HCT116 (cell line): ENCODE measurements around the gene GPLD1. TPM values are rescaled to one million over a fixed set of nuclear protein-coding genes. Genes with fewer than 3 reads are reported as not detected.

Experiments
- ATAC-seq: fragments of 200-7000 bp; cut with Tn5 transposase; 2 replicates; pipeline ENCODE4 v1.9.1; 2020; ENCODE audit warnings: mild to moderate bottlenecking, moderate library complexity
- BruUV-seq: library from RNA; stranded (reverse); fragments of 400-500 nt; replicated peaks from 2 replicates; lab custom pipeline; 2021; lab: Mats Ljungman, UMichigan
- CTCF ChIA-PET: fragments of 300-600 bp; sonication (Branson Sonifier 250); formaldehyde crosslinking; loops from one replicate; lab custom pipeline; 2021; ENCODE audit warnings: antibody characterized with exemption; lab: Charles Lee
- POLR2A ChIA-PET: fragments of 300-600, 350-600 bp; sonication (Branson Sonifier 250); formaldehyde crosslinking; loops from one replicate; lab custom pipeline; 2021; ENCODE audit warnings: antibody characterized with exemption; lab: Charles Lee
- RAD21 ChIA-PET, 2 experiments: fragments of 300-600 bp; sonication (Branson Sonifier 250); formaldehyde crosslinking; loops; one replicate each; lab custom pipeline; 2023; ENCODE audit warnings: low total read pairs in 2 of 2; ENCODE audit not compliant: uncharacterized antibody in 2 of 2, unreplicated experiment in 2 of 2, low non-redundant PET in 1 of 2; lab: Charles Lee
- DNase-seq: peaks from one replicate; pipeline ENCODE4 v3.0.0-alpha.2; 2010; ENCODE audit warnings: low read depth, low spot score
- H2AFZ ChIP-seq: fragments of 200-600 bp; shearing (Covaris generic), sonication (generic); 2 replicates; pipeline ENCODE4 v1.6.1; 2017; ENCODE audit warnings: low read depth, mixed run types, mixed read lengths, antibody characterized with exemption, low read length; ENCODE audit not compliant: poor library complexity, severe bottlenecking
- H3K27ac ChIP-seq: 2 replicates; pipeline ENCODE4 v1.5.1; 2012; ENCODE audit warnings: low read depth, low read length
- H3K27me3 ChIP-seq: fragments of 200-600 bp; sonication (generic); 2 replicates; pipeline ENCODE4 v1.6.1; 2016; ENCODE audit warnings: mixed run types, low read length, mixed read lengths; ENCODE audit not compliant: insufficient read depth
- H3K36me3 ChIP-seq, 2 experiments: fragments of 200-500 bp in 1 of 2; fragments of 200-600 bp in 1 of 2; sonication (Bioruptor generic) in 1 of 2; sonication (generic) in 1 of 2; 2 replicates each; pipeline versions ENCODE4 v1.5.1 to v1.6.1; 2014 to 2016; ENCODE audit warnings: low read length in 2 of 2, inconsistent platforms in 1 of 2, mixed read lengths in 1 of 2, mixed run types in 1 of 2; ENCODE audit not compliant: insufficient read depth in 2 of 2, control insufficient read depth in 1 of 2
- H3K4me1 ChIP-seq, 2 experiments: fragments of 200-600 bp in 1 of 2; sonication (generic) in 1 of 2; 2 replicates each; pipeline versions ENCODE4 v1.5.1 to v1.6.1; 2012 to 2017; ENCODE audit warnings: low read length in 2 of 2, inconsistent platforms in 1 of 2, mild to moderate bottlenecking in 1 of 2, mixed read lengths in 1 of 2, mixed run types in 1 of 2, moderate library complexity in 1 of 2; ENCODE audit not compliant: insufficient read depth in 2 of 2, control insufficient read depth in 1 of 2
- H3K4me2 ChIP-seq: fragments of 200-600 bp; sonication (generic); 2 replicates; pipeline ENCODE4 v1.6.1; 2017; ENCODE audit warnings: mixed run types, low read length, mixed read lengths
- H3K4me3 ChIP-seq, 2 experiments: fragments of 200-600 bp in 1 of 2; sonication (generic) in 1 of 2; replicated peaks in 1 of 2; 2 replicates each; pipeline ENCODE4 v1.5.1; 2011 to 2016; ENCODE audit warnings: low read length in 2 of 2, control low read depth in 1 of 2, low read depth in 1 of 2, mild to moderate bottlenecking in 1 of 2, mixed read lengths in 1 of 2, mixed run types in 1 of 2
- H3K79me2 ChIP-seq: fragments of 200-600 bp; sonication (generic); 2 replicates; pipeline ENCODE4 v1.6.1; 2017; ENCODE audit warnings: mild to moderate bottlenecking, mixed run types, low read length, moderate library complexity, mixed read lengths; ENCODE audit not compliant: insufficient read depth
- H3K9ac ChIP-seq: fragments of 200-600 bp; sonication (generic); 2 replicates; pipeline ENCODE4 v1.6.1; 2016; ENCODE audit warnings: low read length, mixed read lengths
- H3K9me2 ChIP-seq: fragments of 200-600 bp; sonication (generic), shearing (Covaris generic); 2 replicates; pipeline ENCODE4 v1.6.1; 2017; ENCODE audit warnings: mixed run types, mild to moderate bottlenecking, moderate library complexity; ENCODE audit not compliant: insufficient read depth
- H3K9me3 ChIP-seq, 2 experiments: fragments of 200-500 bp in 1 of 2; fragments of 200-600 bp in 1 of 2; sonication (Bioruptor generic) in 1 of 2; sonication (generic) in 1 of 2; 2 replicates each; pipeline ENCODE4 v1.6.1; 2014 to 2017; ENCODE audit warnings: low read length in 2 of 2, mixed read lengths in 2 of 2, inconsistent platforms in 1 of 2, low read depth in 1 of 2, mild to moderate bottlenecking in 1 of 2, mixed run types in 1 of 2, moderate library complexity in 1 of 2; ENCODE audit not compliant: control insufficient read depth in 1 of 2, insufficient read depth in 1 of 2
- H4K20me1 ChIP-seq: fragments of 200-600 bp; sonication (generic), shearing (Covaris generic); 2 replicates; pipeline ENCODE4 v1.6.1; 2017; ENCODE audit warnings: mixed run types, mild to moderate bottlenecking, moderate library complexity; ENCODE audit not compliant: insufficient read depth
- CBX3 ChIP-seq: IDR thresholded peaks from 2 replicates; pipeline ENCODE4 v1.6.1; 2012; ENCODE audit warnings: low read depth
- EGR1 ChIP-seq: IDR thresholded peaks from 2 replicates; pipeline ENCODE4 v1.6.1; 2012; ENCODE audit warnings: low read depth
- EZH2phosphoT487 ChIP-seq: fragments of 200-600 bp; IDR thresholded peaks from 2 replicates; pipeline ENCODE4 v1.6.1; 2018; ENCODE audit warnings: antibody characterized with exemption, borderline replicate concordance
- POLR2A ChIP-seq: IDR thresholded peaks from 2 replicates; pipeline ENCODE4 v1.7.0; 2011; ENCODE audit warnings: borderline replicate concordance; ENCODE audit not compliant: insufficient read depth, insufficient read length; ENCODE audit errors: extremely low read depth
- SRF ChIP-seq: IDR thresholded peaks from 2 replicates; pipeline ENCODE4 v1.6.1; 2012; ENCODE audit warnings: low read depth
- ZFX ChIP-seq: fragments of 450-650 bp; IDR thresholded peaks from 2 replicates; pipeline ENCODE4 v1.6.1; 2017
- ZNF274 ChIP-seq: fragments of 200-500 bp; sonication (Bioruptor generic); IDR thresholded peaks from 2 replicates; pipeline ENCODE4 v1.6.1; 2014; ENCODE audit warnings: mild to moderate bottlenecking, low read depth, low read length, inconsistent platforms
- intact Hi-C: fragments of 100-400 bp; cut with micrococcal nuclease; formaldehyde crosslinking; loops from 2 replicates; pipeline ENCODE4 v1.10.0; 2022
- total RNA-seq: library from RNA; stranded (reverse); gene quantifications from one replicate; pipeline ENCODE4 v1.2.1, GENCODE V29; 2021; ENCODE audit not compliant: unreplicated experiment
- TF ChIP-seq, protein P1 (sequence below): IDR thresholded peaks from 2 replicates; pipeline ENCODE4 v1.6.1; 2012; ENCODE audit warnings: low read depth

Gene GPLD1
- total RNA-seq, 1 experiment from 2014 or later: 2.1 TPM

DNA sequence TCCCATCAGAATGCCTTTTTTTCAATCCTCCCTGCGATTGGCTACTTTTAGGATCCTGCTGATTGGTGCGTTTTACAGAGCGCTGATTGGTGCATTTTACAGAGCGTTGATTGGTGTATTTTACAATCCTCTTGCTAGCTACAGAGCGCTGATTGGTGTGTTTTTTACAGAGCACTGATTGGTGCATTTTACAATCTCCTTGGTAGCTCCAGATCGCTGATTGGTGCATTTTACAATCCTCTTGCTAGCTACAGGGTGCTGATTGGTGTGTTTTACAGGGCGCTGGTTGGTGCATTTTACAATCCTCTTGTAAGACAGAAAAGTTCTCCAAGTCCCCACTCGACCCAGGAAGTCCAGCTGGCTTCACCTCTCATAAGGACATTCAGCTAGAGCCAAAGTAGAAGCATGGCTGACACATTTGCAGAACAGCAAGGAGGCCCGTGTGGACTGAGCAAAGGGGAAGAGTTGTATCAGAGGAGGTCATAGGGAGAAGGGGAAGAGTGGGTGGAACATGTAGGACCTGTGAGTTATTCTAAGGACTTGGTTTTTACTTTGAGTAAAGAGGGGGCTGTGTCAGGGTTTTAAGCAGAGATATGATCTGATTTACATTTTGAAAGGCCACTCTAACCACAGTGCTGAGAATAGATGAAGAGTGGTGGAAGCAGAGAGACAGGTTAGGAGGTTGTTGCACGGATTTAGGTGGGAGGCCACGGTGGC is 8.0 kb upstream of the GPLD1 start:
- no peaks in the 10 kb centered on the region for H3K9me3 ChIP-seq
- ChIA-PET RAD21 (no interaction called here), POLR2A (no interaction called here), CTCF (no interaction called here)
- no peak for ATAC-seq
- H3K9me2 ChIP-seq: no peaks in the 10 kb centered on the region
- TF ChIP-seq EZH2phosphoT487 (no peak), SRF (no peak), CBX3 (no peak), ZNF274 (no peak), ZFX (no peak), EGR1 (no peak), POLR2A (no peak)
- TF ChIP-seq, protein P1, sequence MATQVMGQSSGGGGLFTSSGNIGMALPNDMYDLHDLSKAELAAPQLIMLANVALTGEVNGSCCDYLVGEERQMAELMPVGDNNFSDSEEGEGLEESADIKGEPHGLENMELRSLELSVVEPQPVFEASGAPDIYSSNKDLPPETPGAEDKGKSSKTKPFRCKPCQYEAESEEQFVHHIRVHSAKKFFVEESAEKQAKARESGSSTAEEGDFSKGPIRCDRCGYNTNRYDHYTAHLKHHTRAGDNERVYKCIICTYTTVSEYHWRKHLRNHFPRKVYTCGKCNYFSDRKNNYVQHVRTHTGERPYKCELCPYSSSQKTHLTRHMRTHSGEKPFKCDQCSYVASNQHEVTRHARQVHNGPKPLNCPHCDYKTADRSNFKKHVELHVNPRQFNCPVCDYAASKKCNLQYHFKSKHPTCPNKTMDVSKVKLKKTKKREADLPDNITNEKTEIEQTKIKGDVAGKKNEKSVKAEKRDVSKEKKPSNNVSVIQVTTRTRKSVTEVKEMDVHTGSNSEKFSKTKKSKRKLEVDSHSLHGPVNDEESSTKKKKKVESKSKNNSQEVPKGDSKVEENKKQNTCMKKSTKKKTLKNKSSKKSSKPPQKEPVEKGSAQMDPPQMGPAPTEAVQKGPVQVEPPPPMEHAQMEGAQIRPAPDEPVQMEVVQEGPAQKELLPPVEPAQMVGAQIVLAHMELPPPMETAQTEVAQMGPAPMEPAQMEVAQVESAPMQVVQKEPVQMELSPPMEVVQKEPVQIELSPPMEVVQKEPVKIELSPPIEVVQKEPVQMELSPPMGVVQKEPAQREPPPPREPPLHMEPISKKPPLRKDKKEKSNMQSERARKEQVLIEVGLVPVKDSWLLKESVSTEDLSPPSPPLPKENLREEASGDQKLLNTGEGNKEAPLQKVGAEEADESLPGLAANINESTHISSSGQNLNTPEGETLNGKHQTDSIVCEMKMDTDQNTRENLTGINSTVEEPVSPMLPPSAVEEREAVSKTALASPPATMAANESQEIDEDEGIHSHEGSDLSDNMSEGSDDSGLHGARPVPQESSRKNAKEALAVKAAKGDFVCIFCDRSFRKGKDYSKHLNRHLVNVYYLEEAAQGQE: no peak
- no TSS peak for BruUV-seq
- no peaks in the 10 kb centered on the region for H3K79me2 ChIP-seq
- H3K27ac ChIP-seq: no peak overlapping the region
- no peaks in the 10 kb centered on the region for H4K20me1 ChIP-seq
- H3K4me1 ChIP-seq: peaks cover 5 to 14% of the 10 kb centered on the region in 2 experiments; a peak in 3 of 4 replicates
- no peak overlapping the region for H3K4me3 ChIP-seq
- no peak overlapping the region for H3K4me2 ChIP-seq
- H2AFZ ChIP-seq: no peak overlapping the region
- H3K9ac ChIP-seq: no peak overlapping the region
- intact Hi-C loops: no loop called here
- no peak for DNase-seq
- no peaks in the 10 kb centered on the region for H3K36me3 ChIP-seq
- H3K27me3 ChIP-seq: no peaks in the 10 kb centered on the region
